IPS DF 19.7 (cell line): ENCODE results near the gene LIMD2.

Experiments
- DNase-seq: peaks from one replicate; pipeline ENCODE4 v3.0.0-alpha.2; 2013; ENCODE audit warnings: low read depth, low spot score

The LIMD2 gene

DNA sequence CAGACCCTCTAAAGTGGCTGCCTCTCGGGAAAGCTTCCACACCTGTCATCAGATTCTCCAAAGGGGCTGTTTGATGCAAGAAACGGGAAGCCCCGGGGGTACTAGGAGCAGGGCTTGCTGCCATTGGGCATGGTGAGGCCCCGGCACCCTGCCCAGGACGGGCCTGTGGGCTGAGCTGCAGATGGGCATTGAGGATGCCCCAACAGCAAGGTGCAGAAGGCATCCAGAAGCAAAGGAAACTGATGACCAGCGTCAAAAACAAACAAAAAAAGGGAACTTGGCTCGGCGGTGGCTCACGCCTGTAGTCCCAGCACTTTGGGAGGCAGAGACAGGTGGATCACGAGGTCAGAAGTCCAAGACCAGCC, 1.5 kb upstream of the LIMD2 start:
- DNase-seq: no peak

DNA sequence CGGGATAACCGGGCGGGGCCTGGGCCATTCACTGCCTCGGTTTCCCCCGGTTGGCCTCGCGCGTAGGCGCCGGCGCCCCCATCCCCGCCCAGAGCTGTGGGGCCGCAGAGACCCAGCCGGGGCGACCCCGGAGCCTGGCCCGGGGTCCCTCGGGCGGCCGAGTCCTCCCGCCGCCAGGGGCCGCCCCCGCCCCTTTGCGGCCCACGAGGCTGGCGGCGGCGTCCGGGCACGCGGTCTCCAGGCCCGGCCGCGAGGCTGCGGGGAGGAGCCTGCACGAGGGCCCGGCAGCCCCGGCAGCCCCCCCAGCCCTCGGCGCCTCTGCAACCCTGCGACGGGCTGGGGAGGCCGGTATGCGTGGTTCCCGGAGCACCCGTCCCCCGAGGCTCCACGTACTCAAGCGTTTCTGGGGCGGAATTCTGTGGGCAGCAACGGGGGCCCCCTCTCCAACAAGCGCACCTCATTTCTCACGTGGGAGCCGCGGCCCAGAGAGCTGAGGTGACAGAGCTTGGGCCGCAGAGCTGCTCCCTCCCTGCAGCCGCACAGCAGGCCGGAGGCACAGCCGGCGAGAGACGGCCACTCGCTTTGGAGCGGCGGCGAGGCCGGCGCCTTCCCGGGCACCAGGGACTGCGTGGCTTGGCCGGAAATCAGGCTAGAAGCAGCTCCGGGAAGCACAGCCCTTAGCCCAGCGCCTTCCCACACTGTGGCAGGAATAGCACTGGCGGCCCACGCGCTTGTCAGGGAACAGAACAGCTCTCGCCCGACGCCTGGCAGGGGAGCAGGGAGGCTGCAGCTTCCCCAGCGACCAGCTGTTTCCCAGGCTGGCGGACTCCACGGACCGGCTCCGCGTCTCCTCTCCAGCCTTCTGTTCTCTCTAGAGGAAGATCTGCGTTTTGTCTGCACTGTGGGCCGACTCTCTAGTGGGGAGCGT, 867 bp upstream of the LIMD2 start:
- DNase-seq: no peak

DNA sequence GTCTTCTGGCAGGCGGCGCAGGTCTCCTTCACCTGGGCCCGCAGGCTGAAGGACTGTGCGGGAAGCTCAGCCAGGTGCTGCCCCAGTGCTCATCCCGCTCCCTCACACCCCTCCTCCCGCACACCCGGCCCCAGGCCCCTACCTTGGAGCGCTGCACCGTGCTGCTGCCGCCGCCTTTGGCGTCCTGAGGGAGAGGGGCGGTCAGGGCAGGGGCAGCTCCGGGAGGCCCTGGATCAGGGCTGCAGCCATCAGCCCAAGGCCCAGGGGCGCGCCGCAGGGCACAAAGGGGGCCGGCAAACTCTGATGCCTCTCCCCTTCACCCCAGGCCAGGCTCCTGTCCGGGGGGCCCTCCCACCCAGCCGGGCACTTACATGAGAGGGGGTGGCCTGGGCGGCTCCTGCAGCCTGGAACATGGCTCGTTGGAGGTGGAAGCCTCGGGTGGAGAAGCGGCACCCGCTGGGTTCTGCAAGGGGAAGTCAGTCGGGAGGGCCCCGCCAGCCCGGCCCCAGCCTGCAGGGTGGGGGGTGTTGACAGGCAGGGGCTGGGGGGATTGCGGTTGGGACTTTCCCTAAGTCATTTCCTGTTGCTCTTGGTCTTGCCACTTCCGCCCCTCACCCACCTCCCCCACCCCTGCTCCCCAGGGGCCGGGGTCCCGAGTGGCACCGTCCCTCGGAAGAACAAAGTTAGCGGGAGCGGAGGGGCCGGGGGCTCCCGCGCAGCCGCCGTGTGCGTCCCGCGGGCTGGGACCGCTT, 863 bp downstream of the LIMD2 start:
- no peak for DNase-seq

DNA sequence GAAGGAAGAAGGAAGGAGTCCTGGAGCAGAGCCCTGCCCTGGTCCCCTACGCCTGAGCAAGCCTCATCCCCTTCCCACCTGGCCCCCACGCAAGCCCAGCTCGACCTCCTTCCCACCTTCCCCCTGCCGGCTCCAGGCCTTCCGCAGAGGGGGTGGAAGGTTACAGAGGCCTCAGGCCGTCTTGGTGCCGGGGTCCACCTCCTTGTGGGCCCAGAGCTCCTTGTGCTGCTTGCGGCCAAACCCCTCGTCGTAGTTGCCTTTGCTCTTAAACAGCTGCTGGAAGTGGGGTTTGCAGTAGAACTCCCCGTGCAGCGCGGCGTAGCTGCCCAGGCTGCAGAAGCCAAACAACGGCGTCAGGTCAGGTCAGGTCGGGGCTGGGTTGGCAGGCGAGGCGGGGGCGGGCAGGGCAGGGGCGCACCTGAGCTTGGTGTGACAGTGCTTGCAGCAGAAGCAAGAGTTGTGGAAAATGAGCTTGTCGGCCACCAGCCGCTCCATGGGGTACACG, 1.5 kb downstream of the LIMD2 start:
- no peak for DNase-seq

DNA sequence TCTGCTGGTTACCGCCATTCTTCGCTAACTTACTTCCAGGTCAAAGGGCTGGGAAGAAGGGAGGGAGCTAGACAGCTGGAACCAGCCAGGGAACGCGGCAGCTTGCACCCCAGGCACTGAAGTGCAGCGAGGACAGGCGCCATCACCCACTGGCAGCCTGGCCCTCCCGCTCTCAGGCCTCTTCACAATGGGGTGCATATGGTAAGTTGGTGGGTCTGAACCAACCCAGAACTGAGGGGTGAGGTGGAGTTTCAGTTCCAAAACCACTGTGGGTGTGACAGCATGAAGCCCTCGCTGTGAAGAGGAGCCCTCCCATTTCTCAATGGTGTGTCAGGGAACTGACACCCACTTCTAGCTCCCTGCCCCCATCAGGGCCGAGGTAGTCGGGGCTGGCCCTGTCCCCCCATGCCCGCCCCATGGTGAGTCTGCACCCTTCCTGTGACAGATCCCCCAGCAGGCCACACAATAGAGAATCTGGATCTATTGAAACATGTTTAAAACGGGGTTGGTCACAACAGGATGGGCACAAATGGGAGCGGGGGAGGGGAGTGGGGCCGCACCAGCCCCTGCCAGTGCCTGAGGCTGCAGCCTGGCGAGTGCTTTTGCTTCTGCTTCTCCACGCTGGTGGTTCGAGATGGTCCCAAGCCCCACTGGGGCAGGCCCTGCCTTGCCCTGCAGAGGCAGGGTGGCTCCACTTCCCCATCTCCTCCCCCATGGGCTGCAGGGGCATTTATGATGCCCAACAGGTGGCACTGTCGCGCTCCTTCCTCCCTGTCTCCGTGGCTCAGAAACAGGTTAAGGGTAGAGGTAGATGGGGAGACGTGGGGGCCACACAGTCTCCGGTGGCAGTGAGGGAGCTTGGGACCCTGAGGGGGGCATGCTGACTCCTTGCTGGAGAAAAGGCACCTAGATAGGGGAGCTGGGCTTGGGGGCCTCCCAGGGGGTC, 2.3 kb downstream of the LIMD2 start:
- no peak for DNase-seq

DNA sequence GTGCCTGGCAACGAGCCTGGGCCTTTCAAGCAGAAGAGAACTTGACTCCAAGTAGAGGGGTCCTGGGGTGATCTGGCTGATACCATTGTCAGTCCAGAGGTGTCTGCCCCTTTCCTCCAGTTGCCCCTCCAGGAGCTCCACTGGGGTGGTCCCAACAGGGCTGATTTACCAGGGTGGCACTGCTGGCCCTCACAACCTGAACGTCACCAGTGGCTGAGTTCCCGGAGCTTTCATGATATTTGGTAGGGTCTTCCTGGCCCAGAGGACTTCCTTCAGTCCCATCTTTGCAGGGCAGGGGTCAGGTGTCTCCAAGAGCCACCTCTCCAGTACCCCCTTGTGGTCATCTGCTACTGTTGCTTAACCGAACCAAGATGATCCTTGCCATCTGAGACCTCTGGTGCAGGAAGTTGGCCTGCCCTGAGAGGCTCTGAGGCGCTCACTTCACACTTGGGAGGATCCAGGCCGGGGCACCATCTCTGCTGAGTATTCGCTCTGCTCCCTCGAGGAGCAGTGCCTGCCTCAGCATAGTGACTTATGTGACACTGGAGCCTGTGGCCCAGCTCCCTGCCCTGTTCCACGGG, 3.5 kb downstream of the LIMD2 start:
- DNase-seq: peak; percentile 57

DNA sequence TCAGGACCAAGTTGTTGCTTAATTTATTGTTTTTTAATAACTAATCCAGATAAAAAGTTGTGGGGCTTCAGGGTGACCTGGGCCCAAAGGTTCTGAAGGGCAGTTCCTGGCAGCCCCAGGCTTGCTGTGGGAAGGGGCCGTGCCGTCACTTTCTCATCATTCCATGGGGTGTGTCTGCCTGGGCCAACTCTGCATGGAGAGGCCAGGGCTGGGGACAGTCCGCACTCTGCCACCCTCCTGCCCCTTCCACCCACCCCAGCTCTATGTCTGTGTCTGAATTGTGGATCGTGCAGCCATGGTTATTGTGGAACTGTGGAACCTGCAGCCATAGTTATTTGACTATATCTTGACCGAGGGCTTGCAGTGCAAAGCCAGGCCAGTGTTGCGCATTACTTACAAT, 4.0 kb downstream of the LIMD2 start:
- DNase-seq: no peak

DNA sequence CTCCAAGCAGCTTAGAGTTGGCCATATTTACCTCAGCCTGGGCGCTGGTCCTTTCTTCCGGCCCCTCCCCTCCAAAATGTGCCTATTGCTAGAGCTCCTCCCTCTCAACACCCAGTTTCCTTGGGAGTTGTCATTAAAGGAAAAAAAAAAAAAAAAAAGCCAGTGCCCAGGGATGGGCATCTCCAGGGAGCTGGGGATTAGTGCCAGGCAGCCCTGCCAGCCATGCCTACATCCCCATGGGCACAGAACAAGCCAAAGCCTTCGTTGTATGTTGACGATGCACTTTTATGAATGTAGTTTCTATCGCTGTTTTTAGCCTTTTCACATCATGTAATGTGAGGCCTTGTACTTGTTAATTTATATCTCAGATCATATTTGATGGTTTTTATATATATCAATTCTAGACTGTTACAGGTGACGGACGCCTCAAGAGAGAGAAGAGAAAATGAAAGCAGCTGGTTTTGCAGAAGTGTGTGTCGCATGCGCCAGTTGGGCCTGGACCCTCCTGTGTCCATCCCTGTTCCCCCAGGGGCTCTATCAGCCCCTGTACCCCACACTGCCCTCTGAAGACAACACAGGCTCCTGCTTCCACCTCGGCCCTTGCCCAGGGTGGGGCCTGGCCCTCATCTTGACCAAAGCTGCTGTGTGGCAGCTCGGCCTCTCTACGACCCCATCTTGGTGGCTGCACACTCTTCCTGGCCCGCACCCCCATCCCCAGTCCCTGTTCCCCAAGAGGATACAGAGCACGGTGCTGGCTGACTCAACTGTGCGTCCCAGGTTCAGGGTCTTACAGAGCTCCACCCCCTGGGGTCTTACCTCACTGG, 4.8 kb downstream of the LIMD2 start:
- no peak for DNase-seq

DNA sequence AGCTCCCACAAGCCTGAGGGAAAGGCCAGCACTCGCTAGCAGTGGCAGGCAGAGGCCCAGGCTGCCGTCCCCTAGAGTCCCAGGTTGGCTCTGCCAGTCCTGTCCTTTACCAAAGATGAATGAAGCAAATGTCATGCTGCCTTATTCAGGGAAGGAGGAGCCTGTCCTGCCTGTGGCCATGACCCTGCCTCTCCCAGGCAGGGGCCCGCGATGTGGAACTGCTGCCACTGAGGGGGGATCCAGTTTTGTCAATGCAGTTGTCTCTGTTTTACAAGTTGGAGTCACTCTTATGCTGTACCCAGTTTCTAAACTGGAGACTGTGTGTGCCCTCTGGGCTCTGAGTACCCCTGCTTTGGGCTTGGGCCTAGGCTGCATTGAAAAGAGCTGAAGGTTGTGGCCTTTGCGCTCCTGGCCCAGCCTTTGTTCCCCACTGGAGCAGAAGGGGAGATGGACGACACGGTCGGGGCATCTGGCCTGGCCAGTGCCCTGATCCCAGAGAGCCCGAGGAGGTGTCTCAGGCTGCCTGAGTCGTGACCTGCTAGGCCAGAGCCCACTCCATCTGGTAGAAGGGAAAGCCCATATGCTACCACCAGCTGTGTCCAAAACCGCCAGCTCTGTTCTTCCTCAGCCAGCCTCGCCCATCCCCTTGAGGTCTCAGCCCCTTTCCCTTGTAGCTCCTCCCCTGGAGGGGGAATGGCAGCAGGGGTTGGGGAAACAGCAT, 5.5 kb downstream of the LIMD2 start:
- DNase-seq: no peak

DNA sequence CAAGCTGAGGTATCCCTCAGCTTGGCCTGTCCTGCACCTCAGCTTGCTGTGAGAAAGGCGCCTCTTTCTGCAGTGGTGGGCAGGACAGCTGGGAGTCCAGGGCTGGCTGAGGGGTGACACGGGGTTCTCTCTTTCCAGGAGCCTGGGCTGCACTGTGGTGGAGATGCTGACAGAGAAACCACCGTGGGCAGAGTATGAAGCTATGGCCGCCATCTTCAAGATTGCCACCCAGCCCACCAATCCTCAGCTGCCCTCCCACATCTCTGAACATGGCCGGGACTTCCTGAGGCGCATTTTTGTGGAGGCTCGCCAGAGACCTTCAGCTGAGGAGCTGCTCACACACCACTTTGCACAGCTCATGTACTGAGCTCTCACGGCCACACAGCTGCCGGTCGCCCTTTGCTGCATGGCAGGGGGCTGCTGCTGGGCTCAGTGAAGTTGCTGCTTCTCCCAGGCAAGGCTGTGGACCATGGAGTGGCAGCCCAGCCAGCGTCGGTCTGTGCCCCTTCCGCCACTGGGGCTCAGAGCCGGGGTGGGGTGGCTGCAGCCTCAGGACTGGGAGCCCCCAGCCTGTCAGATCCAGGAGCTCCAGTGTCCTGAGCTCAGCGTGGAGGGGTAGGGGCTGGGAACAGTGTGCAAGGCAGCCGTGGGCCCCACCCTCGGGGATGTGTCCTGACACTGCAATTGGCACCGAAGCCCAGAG, 6.4 kb downstream of the LIMD2 start:
- no peak for DNase-seq

DNA sequence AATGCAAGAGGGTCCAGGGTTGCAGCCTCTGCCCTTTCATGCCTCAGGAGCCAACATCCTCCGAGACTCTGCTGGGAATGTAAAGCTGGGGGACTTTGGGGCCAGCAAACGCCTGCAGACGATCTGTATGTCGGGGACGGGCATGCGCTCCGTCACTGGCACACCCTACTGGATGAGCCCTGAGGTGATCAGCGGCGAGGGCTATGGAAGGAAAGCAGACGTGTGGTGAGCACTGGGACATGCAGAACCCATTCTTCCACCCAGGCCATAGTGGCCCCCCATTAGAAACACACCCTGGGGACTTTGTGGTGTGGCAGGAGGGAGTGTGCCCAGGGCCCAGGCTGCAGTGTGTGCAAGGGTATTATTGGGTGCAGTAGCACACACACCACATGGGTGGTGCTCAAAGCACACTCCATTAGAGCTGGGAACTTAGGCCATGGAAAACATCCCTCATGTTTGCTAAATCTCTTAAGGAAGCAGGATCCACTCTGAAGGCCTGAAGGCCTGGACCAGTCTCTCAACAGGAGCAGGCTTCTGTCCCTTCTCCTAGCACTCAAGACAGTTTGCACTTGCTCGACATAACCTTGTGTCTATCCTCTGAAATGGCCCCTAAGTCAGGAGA, 7.6 kb downstream of the LIMD2 start:
- DNase-seq: no peak

DNA sequence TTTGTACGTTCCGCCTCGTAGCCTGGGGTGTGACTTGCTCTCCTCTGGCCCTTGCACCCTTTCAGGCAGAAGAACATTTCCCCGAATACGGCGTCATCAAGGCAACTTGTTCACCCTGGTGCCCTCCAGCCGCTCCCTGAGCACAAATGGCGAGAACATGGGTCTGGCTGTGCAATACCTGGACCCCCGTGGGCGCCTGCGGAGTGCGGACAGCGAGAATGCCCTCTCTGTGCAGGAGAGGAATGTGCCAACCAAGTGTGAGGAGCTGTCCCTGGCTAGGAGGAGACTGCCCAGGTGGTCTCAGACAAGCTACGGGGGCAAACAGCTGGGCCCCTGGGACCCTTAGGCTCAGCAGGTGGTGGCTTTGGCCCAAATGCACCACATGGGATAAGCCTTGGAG, 10.4 kb downstream of the LIMD2 start:
- DNase-seq: no peak

DNA sequence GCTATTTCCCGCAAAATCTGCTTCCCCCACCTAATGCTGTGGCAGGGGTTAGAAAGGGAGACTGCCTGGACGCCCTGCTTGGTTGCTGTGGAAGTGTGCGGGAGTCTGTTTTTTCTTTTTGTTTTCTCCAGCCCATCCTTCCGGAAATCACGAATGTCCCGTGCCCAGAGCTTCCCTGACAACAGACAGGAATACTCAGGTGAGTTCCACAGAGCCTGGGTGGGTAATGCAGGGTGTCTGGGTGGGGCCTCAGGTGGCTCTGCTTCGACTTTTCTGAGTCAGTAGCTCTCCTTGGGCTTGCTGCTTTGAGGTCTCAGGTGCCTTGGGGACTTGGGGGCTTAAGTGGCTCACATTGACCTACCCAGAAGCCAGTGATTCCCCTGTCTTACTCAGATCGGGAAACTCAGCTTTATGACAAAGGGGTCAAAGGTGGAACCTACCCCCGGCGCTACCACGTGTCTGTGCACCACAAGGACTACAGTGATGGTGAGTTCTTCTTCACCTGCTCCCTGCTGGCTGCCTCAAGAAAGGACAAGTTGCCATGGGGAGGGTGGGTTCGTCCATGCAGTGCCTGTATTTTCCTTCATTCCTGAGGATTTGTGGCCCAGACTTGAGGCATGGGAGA, 11.4 kb downstream of the LIMD2 start:
- no peak for DNase-seq

DNA sequence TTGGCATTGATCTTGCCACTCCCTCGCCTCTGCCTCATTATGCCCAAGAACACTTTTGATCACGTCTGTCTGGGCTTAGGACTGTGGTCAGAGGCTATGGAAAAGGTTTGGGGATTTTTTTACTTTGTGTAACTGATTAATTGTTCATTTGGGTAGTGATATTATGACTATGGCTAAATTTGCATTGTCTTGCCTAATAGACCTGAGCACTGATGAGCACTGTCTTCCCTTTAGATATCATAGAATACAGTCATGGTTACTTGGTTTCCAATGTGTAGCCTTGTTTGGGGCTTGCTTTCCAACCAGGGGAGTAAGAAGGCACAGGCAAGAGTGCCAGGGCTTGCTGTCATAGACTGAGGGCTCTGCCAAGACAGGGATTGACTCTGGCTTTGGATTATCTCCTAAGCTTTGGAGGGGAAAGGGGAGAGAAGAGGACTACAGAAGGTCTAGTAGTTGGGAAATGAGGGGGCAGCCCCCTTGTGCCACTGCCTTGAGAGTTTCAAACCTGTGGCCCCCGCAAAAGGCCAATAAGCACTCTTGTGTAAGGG, 13.7 kb downstream of the LIMD2 start:
- no peak for DNase-seq

DNA sequence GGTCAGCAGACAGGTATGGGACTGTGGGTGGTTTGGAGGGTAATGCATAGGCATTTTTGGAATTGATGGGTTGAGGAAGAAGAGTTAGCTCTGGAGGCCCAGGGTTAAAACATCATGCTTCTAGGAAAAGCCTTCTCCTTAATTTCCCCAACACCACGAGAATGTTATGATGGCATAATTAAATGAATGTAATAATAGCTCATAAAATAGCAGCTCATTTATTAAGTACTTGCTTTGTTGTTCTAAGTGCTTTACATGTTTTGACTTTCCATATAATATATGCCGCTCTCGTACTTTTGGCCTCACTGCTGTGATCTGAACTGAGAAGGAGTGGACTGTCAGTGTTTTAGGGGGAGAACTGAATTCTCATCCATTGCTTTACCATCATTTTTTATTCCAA, 14.3 kb downstream of the LIMD2 start:
- DNase-seq: no peak

DNA sequence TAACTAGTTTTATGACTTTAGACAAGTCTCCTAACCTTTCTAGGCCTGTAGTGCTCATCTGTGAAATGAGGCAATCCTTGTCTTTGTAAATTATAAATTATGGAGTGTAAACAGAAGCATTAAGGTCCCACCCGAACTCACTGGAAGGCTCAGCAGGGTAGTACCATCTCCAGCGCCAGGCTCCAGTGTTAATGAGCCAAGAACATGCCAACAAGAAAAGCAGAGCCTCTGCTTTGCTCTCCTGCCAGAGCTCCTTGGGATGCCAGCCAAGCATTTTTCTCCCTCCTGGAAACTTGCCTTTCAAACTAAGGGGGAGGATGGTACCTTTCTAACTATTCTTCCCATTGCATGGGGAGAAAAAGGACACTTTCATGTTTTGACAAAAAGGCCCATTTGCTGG, 14.9 kb downstream of the LIMD2 start:
- DNase-seq: no peak

DNA sequence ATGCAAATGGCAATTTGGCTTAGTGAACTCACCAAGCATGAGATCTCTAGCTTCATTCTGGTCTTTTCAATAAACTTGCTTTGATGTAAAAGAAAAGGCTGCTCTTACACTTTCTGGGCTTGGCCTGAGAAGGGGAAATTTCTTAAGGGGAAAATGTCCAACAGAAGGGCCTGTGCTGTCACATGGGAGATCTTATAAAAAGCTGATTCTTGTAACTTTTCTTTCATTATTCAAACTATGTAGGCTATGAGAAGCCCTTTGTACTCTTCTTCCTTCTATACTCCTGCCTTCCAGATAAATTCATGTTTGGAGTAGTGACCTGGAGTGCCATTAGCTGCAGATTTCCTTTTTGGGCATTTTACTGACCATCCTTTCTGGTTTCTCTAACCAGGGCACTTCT, 16.9 kb downstream of the LIMD2 start:
- no peak for DNase-seq

DNA sequence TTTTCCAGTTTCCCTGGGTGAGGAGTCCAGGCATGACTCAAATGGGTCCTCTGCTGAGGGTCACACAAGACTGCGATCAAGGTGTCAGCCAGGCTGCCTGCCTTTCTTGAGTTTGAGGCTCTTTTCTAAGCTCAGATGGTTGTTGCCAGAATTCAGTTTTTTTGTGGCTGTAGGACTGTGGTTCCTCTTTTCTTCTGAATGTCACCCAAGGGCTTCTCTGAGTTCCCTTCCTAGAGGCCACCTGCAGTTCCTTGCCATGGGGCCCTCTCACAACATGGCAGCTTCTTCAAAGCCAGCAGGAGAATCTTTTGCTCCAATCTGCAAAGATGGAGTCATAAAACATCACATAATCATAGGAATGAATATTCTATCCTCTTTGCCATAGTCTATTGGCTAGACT, 17.5 kb downstream of the LIMD2 start:
- DNase-seq: no peak
